ENCODE measurements around the gene NECAB2.
"Not testable (repeated sequence)": the region's sequence is repeated elsewhere in the genome, so short reads cannot be mapped to it uniquely, and the experiment has no call there.

Gene NECAB2

DNA sequence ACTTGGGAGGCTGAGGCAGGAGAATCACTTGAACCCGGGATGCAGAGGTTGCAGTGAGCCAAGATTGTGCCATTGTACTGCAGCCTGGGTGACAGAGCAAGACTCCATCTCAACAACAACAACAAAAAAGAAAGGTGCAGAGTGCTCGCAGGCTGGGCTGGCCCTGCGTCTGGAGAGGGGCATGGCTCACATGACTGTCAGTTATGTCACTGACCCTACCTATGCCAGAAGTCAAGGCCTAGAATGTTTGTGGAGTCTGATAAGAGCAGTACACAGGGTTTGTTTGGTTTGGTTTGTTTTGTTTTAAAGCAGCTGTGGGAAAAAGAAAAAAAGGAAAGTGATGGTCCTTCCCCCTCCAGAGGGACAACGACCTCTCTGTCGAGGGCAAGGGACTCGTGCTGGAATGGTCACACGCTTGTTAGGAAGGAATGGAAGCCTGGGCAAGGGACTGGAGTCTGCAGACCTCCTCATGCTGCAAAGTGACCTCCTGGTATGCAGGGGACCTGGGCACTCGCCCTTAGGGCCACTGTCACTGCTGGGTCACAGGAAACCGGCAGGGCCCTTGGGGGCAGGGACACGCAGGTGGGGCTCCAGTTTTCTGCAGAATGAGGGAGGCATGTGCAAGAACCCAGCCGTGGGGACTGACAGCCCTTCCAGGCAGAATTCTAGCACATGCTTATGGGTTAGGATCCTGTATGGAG, 25.1 kb upstream of the NECAB2 start:
- Histone ChIP-seq H3K4me2 (no peak overlapping the region; the same call in 1 of the 2 replicates), H3K36me3 (no peaks in the 10 kb centered on the region), H3K9ac (no peak overlapping the region), H3K4me1 (peaks cover 38% of the 10 kb centered on the region), H4K20me1 (no peaks in the 10 kb centered on the region), H3K4me3 (no peak overlapping the region), H3K27ac (no peak overlapping the region), H3K27me3 (no peaks in the 10 kb centered on the region), H3K9me3 (no peaks in the 10 kb centered on the region)
- no peak for TF ChIP-seq Cebpa-rat (IDR thresholded peaks at IDR 0.05)

DNA sequence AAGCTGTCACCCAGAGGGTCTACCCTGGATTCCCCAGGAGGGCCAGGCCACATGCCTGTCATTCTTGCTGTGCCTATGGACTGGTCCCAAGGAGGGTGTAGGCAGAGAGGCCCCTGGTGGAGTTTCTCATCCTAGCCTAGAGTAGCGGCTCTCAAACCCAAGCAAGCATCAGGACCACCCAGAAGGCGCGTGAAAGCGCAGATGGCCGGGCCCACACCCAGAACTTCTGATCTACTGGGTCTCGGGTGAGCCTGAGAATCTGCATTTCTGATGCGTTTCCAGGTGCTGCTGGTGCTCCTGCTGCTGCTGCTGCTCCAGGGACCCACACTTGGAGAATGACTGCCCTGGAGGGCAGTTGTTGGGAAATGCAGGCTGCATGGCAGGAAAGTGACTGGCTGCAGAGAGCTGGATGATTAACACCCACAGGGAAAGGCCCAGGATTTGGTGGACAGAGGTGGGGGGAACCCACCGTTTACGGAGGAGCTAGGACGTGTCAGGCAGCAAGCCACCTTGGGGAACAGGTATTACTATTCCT, 24.5 kb upstream of the NECAB2 start:
- no peaks in the 10 kb centered on the region for H4K20me1 ChIP-seq
- H3K27me3 ChIP-seq, result no peaks in the 10 kb centered on the region
- no peak overlapping the region; the same call in 1 of the 2 replicates for H3K4me2 ChIP-seq
- no peak overlapping the region for H3K4me3 ChIP-seq
- H3K9ac ChIP-seq, result no peak overlapping the region
- no peaks in the 10 kb centered on the region for H3K36me3 ChIP-seq
- peaks cover 38% of the 10 kb centered on the region for H3K4me1 ChIP-seq
- TF ChIP-seq Cebpa-rat (IDR thresholded peaks at IDR 0.05), result no peak
- H3K9me3 ChIP-seq, result no peaks in the 10 kb centered on the region
- H3K27ac ChIP-seq, result no peak overlapping the region

DNA sequence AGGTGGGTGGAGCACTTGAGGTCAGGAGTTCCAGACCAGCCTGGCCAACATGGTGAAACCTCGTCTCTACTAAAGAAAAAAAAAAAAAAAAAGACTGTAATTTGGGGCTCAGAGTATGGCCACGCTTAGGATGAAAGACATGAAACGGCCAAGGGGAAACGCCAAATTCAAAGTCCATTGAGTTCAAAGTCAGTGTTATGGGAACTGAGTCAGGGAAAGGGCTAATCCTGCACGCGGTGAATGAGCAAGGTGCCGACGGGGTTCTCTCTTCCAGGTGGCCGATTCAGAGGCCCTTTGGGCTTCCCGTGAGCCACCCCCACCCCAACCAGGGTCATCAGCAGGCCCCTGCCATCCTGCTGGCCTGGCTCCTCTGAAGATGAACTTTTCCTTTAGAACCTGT, 22.5 kb upstream of the NECAB2 start:
- H3K36me3 ChIP-seq, result no peaks in the 10 kb centered on the region
- no peak overlapping the region for H3K9ac ChIP-seq
- TF ChIP-seq Cebpa-rat (IDR thresholded peaks at IDR 0.05), result no peak
- H3K4me2 ChIP-seq, result no peak overlapping the region
- H3K27ac ChIP-seq, result no peak overlapping the region
- no peak overlapping the region for H3K4me3 ChIP-seq
- peaks cover 20% of the 10 kb centered on the region for H3K4me1 ChIP-seq
- no peaks in the 10 kb centered on the region for H3K27me3 ChIP-seq
- no peaks in the 10 kb centered on the region for H4K20me1 ChIP-seq
- no peaks in the 10 kb centered on the region for H3K9me3 ChIP-seq

DNA sequence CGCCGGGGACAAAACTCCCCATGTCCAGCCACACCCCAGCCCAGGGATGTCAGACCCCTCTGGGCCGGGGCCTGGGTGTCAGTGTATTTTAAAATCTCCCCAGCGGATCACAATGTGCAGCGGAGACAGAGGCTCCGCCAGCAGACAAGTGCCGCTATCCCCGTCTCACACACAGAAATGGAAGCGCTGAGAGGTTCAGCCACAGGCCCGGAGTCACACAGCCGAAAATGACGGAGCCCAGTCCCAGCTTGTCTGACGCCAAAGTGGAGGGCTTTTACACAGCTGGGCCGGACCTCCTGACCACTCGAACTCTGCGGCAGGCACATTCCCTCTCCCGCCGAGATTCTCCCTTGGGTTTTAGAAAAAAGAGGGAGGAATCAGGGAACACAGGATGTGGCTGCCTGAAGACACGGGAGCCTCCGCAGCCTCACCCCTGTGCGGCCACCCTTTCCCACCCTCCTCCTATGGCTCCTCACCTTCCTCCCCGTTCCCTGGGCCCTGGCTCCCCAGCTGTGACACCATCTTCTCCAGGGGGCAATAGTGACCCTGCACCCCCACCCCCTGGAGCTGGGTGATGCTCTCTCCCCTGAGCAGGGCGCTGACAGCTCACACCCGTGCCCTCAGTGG, 21.8 kb upstream of the NECAB2 start:
- H3K4me1 ChIP-seq, result peaks cover 14% of the 10 kb centered on the region
- no peak overlapping the region for H3K4me2 ChIP-seq
- no peaks in the 10 kb centered on the region for H3K9me3 ChIP-seq
- no peaks in the 10 kb centered on the region for H3K36me3 ChIP-seq
- no peak overlapping the region for H3K9ac ChIP-seq
- H3K27ac ChIP-seq, result no peak overlapping the region
- H3K27me3 ChIP-seq, result no peaks in the 10 kb centered on the region
- H4K20me1 ChIP-seq, result no peaks in the 10 kb centered on the region
- no peak overlapping the region for H3K4me3 ChIP-seq
- TF ChIP-seq Cebpa-rat (IDR thresholded peaks at IDR 0.05), result no peak

DNA sequence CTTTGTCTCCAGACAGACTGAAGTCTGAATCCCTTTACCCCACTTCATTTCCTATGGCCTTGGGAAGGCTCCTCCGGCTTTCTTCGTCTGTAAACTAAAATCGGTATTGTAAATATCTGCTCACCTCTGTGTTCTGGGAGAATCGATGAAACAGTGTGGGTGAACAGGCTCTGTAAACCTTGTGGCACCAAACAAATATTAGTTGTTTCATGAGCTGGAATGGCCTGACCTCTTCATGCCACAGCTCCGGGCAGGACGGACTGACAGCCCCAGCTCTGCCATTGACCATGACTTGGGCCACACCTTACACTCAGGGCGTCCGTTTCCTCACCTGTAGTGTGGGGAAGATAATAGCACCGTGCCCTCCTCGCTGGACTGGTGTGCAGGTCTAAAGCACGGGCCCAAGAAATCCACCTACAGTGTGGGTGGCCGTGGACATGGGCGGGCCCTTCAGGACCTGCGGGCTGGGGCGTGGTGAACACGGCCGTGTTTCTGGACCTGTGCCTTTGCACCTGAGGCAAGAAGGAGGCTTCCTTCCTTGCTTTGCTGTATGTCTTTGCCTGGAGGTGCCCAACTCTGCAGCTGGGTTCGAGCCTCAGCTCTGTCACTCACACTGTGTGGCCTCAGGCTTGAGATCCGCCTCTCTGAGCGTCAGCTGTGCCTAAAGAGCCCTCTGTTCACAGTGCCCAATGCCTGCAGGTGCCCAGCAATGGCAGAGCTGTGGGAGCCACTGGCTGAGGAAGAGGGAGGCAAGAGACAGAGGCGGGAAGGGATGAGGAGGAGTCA, 21.1 kb upstream of the NECAB2 start:
- Histone ChIP-seq H3K4me2 (no peak overlapping the region), H3K4me1 (peaks cover 6% of the 10 kb centered on the region), H3K9me3 (no peaks in the 10 kb centered on the region), H3K36me3 (no peaks in the 10 kb centered on the region), H3K4me3 (no peak overlapping the region), H3K27ac (no peak overlapping the region), H3K9ac (no peak overlapping the region), H3K27me3 (no peaks in the 10 kb centered on the region), H4K20me1 (no peaks in the 10 kb centered on the region)
- no peak for TF ChIP-seq Cebpa-rat (IDR thresholded peaks at IDR 0.05)

DNA sequence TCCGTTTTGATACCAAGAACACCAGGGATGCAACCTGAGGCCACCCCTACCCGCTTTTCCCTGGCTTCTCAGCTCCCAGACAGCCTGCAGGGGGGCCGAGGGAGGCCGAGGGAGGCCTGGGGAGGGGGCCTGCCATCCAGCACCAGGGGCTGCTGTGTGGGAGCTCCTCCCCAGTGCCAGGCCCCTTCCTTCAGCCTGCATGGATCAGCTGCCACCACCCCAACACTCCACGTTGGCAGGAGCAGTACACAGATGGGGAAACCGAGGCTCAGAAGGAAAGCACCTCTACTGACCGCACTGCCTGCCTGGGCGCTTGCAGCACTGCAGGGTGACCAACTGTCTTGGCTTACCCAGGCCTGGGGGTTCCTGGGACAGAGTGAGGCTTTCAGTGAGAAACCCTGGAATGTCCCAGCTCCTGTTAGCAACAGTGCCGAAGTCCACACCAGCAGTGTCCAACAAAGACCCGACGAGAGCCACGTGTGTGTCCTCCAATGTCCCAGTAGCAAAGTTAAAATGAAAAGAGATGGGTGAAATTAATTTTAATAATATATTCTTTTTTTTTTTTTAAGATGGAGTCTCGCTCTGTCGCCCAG, 20.3 kb upstream of the NECAB2 start:
- H3K4me3 ChIP-seq, result no peak overlapping the region
- no peak for TF ChIP-seq Cebpa-rat (IDR thresholded peaks at IDR 0.05)

DNA sequence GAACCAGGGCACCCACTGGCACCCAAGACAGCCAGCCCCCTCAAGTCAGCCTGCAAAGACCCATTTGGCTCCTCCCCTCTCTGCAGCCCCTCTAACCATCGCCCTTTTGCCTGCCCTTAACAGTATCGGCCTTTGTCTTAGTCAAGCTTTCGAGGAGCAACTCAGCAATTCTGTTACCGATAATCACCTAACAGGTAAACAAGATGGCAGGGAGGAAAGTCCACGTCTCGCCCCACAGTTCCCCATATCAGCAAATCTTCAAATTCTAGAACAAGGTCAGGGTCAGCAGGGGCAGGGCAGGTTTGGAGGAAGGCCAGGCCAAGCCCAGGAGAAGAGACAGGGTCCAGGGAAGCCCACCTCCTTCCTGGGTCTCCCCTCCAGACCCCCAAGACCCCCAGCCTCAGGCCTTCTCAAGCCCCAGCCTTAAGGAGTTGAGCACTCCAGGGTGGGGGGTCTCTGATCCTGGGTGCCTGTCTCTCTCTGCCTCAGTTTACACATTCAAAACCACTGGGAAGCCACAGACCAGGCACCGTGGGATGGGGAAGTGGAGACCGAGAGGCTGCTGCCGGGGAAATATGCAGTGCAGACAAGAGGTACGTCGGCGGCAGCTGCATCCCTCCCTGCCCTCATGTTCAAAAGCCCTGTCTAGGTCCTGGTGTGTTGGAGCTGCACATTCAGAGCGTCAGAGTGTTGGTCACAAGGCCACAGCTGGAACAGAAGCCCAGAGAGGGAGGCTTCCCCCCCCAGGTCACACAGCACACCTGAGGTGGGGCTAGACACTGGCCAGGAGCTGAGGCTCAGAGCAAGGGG, 18.9 kb upstream of the NECAB2 start:
- TF ChIP-seq Cebpa-rat (IDR thresholded peaks at IDR 0.05), result no peak
- no peak overlapping the region for H3K4me3 ChIP-seq
- peaks cover 13% of the 10 kb centered on the region for H3K4me1 ChIP-seq
- H3K9ac ChIP-seq, result no peak overlapping the region
- H3K27me3 ChIP-seq, result peaks cover 20% of the 10 kb centered on the region
- no peak overlapping the region for H3K4me2 ChIP-seq
- no peak overlapping the region for H3K27ac ChIP-seq
- H3K9me3 ChIP-seq, result no peaks in the 10 kb centered on the region
- H3K36me3 ChIP-seq, result no peaks in the 10 kb centered on the region
- H4K20me1 ChIP-seq, result no peaks in the 10 kb centered on the region

More for the DNA sequence above, 20.3 kb upstream of the NECAB2 start:
- no peak overlapping the region for H3K4me2 ChIP-seq
- H4K20me1 ChIP-seq, result no peaks in the 10 kb centered on the region
- H3K27me3 ChIP-seq, result peaks cover 6% of the 10 kb centered on the region; the same call in 1 of the 2 replicates
- H3K36me3 ChIP-seq, result no peaks in the 10 kb centered on the region
- H3K27ac ChIP-seq, result no peak overlapping the region
- no peaks in the 10 kb centered on the region for H3K9me3 ChIP-seq
- no peak overlapping the region for H3K9ac ChIP-seq
- H3K4me1 ChIP-seq, result 0 out of 2 replicates have a peak, but pooled peaks cover 3% of the 10 kb centered on the region

DNA sequence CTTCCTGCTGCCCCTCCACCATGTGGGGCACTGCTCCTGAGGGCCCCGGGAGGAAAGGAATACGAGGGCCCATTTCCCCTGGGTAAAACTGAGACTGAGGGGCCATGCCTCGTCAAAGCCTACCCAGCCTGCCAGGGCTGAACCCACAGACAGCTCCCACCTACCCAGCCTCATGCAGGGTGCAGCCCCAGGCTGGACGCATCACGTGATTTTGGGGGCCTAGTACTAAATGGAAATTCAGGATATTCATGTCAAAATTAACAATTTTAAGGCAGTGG, 18.4 kb upstream of the NECAB2 start:
- H3K27me3 ChIP-seq, result peaks cover 25% of the 10 kb centered on the region
- no peaks in the 10 kb centered on the region for H4K20me1 ChIP-seq
- H3K9ac ChIP-seq, result no peak overlapping the region
- peaks cover 13% of the 10 kb centered on the region for H3K4me1 ChIP-seq
- H3K27ac ChIP-seq, result no peak overlapping the region
- H3K4me3 ChIP-seq, result no peak overlapping the region
- H3K36me3 ChIP-seq, result no peaks in the 10 kb centered on the region
- no peak for TF ChIP-seq Cebpa-rat (IDR thresholded peaks at IDR 0.05)
- no peaks in the 10 kb centered on the region for H3K9me3 ChIP-seq
- no peak overlapping the region for H3K4me2 ChIP-seq

DNA sequence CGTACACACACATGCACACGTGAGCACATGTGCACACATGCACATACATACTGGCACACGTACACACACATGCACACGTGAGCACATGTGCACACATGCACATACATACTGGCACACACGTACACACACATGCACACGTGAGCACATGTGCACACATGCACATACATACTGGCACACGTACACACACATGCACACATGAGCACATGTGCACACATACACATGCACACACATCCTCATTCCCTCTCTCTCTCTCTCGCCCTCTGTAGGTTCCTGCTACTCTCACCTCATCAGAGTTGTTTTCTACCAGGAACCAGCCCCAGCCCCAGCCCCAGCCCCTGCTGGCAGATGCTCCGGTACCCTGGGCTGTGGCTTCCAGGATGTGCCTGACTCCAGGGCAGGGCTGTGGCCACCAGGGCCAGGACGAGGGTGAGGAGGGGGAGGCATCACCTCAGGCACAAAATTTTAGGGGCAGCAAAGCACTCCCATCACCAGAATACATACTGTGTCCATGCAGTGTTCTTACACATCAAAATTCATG, 17.1 kb upstream of the NECAB2 start:
- not testable (repeated sequence) for H4K20me1 ChIP-seq, H3K36me3 ChIP-seq, H3K9me3 ChIP-seq, H3K4me2 ChIP-seq, H3K27ac ChIP-seq, H3K4me3 ChIP-seq, H3K9ac ChIP-seq
- H3K4me1 ChIP-seq, result peaks cover 13% of the 10 kb centered on the region
- peaks cover 37% of the 10 kb centered on the region for H3K27me3 ChIP-seq

All from BLaER1 (cell line).